Subcutaneous abdominal adipose tissue (tissue), 5 donors: ENCODE measurements around the gene RHPN2.
A peak's percentile ranks its signal among the peaks of the same experiment; 100 is the strongest.

ENCODE experiments used
- H3K27ac ChIP-seq: one replicate; pipeline ENCODE4 v1.7.0; 2013; ENCODE audit warnings: low read depth, mild to moderate bottlenecking, inconsistent platforms, low read length, moderate library complexity
- H3K27me3 ChIP-seq, 5 donors: one replicate each; pipeline ENCODE4 v1.7.0; 2013; ENCODE audit warnings: low read length in 5 of 5, inconsistent platforms in 1 of 5; ENCODE audit not compliant: control insufficient read depth in 5 of 5, insufficient read depth in 4 of 5
- H3K36me3 ChIP-seq, 5 donors: one replicate each; pipeline ENCODE4 v1.7.0; 2013; ENCODE audit warnings: low read length in 5 of 5; ENCODE audit not compliant: control insufficient read depth in 5 of 5, insufficient read depth in 5 of 5
- H3K4me1 ChIP-seq, 5 donors: one replicate each; pipeline ENCODE4 v1.7.0; 2013; ENCODE audit warnings: low read length in 5 of 5, mild to moderate bottlenecking in 3 of 5, moderate library complexity in 1 of 5; ENCODE audit not compliant: control insufficient read depth in 5 of 5, insufficient read depth in 5 of 5
- H3K4me3 ChIP-seq, 5 donors: one replicate each; pipeline ENCODE4 v1.7.0; 2013; ENCODE audit warnings: low read length in 5 of 5, low read depth in 1 of 5
- H3K9ac ChIP-seq, 5 donors: one replicate each; pipeline ENCODE4 v1.7.0; 2013; ENCODE audit warnings: low read length in 5 of 5, mild to moderate bottlenecking in 4 of 5, moderate library complexity in 3 of 5
- H3K9me3 ChIP-seq, 5 donors: one replicate each; pipeline ENCODE4 v1.7.0; 2013; ENCODE audit warnings: low read length in 5 of 5; ENCODE audit not compliant: control insufficient read depth in 5 of 5
- donor health status: healthy.
- donor health status: healthy.
- donor health status: healthy.
- donor health status: healthy.
- donor health status: healthy.

The RHPN2 gene

GRCh38 chr19:33094436-33095067 lies 29.9 kb upstream of the RHPN2 start:
- Histone ChIP-seq H3K36me3 (peaks cover 27 to 85% (median 70%) of the 10 kb centered on the region in 5 donors), H3K4me1 (no peaks in the 10 kb centered on the region), H3K27ac (no peak overlapping the region), H3K4me3 (no peak overlapping the region), H3K9me3 (no peaks in the 10 kb centered on the region), H3K27me3 (no peaks in the 10 kb centered on the region), H3K9ac (no peak overlapping the region)

DNA sequence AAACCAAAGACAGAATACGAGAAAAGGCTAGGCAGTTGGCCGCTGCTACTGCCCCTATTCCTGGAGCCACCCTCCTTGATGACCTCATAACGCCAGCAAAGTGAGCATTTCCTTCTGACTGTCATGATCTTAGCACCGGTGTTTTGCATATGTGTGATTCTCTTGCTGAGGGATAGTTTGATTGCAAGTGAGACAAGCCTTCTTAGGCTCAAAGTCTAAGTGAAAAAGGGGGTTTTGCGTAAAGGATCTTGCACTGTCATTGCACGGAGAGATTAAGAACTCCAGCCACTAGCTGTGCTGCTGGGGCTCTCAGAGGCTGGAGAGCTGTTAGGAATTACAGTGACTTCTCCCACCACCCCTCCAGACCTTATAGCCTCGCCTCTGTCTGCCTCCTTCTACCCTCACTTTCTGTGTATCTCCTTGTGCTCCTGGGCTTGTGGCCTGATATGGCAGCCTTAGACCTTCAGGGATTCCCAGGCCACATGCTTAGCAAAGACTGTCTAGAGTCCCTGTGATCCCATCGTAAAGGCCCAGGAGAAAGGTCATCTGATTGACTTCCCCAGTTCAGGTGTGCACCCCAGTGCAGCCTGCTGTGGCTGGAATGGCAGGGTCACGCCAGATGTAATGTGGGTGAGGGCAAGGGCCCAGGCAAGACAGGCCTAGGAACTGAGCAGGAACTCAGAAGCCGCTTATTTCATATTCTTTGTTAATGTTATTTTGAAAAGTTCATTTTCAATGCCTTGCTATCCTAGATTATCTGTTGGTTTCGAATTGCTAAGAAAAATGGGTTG lies 28.9 kb upstream of the RHPN2 start:
- Histone ChIP-seq H3K36me3 (peaks cover 26 to 90% (median 74%) of the 10 kb centered on the region in 5 donors), H3K4me3 (no peak overlapping the region), H3K9me3 (no peaks in the 10 kb centered on the region), H3K9ac (no peak overlapping the region), H3K27ac (no peak overlapping the region), H3K27me3 (no peaks in the 10 kb centered on the region), H3K4me1 (no peaks in the 10 kb centered on the region)

DNA sequence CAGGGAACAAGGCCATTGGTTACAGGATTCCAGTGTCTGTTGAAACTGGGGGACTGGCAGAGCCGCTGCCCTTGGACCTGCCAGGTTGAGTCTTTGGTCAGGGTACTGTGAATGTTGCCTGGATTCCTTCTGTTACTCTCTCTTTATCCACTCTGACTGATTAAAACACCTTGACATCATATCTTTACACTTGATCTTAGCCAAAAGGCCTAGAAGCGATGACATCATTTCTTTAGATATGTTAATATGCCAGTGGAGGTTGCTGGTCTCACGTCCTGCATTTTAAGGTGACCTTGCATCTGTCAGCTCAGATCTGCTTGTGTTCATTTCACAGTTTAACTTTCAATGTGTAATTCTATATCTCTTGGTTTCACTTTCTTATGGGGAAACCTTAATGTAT lies 25.5 kb upstream of the RHPN2 start:
- Histone ChIP-seq H3K4me3 (no peak overlapping the region), H3K36me3 (peaks cover 16 to 71% (median 55%) of the 10 kb centered on the region in 5 donors), H3K27ac (no peak overlapping the region), H3K9ac (no peak overlapping the region), H3K27me3 (no peaks in the 10 kb centered on the region), H3K4me1 (no peaks in the 10 kb centered on the region), H3K9me3 (no peaks in the 10 kb centered on the region)

GRCh38 chr19:33089010-33089409 lies 24.3 kb upstream of the RHPN2 start:
- Histone ChIP-seq H3K27me3 (no peaks in the 10 kb centered on the region), H3K9me3 (no peaks in the 10 kb centered on the region), H3K9ac (no peak overlapping the region), H3K36me3 (peaks cover 16 to 59% (median 45%) of the 10 kb centered on the region in 5 donors), H3K4me3 (no peak overlapping the region), H3K4me1 (no peaks in the 10 kb centered on the region), H3K27ac (no peak overlapping the region)

DNA sequence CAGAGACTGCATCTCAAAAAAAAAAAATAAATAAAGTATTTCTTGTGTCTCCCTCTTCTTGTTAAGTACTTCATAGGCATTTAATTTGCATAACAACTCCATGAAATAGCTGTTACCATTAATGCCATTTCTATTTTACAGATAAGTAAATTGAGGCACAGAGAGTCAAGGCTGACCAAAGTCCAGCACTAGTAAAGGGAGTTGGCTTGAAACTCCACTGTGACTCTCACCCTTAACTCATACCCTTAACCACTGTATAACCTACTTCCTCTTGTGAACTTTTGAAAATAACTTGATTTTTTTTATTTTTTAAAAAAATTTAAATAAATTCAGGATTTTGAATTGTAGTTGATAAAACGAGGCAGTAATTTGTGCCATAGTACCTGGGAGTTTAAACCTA lies 22.3 kb upstream of the RHPN2 start:
- H3K36me3 ChIP-seq: peaks cover 13 to 39% (median 30%) of the 10 kb centered on the region in 5 donors
- no peaks in the 10 kb centered on the region for H3K27me3 ChIP-seq
- H3K4me1 ChIP-seq: peaks cover 0 to 8% (median 6%) of the 10 kb centered on the region in 5 donors
- no peaks in the 10 kb centered on the region for H3K9me3 ChIP-seq
- no peak overlapping the region for H3K4me3 ChIP-seq
- H3K27ac ChIP-seq: no peak overlapping the region
- no peak overlapping the region for H3K9ac ChIP-seq

DNA sequence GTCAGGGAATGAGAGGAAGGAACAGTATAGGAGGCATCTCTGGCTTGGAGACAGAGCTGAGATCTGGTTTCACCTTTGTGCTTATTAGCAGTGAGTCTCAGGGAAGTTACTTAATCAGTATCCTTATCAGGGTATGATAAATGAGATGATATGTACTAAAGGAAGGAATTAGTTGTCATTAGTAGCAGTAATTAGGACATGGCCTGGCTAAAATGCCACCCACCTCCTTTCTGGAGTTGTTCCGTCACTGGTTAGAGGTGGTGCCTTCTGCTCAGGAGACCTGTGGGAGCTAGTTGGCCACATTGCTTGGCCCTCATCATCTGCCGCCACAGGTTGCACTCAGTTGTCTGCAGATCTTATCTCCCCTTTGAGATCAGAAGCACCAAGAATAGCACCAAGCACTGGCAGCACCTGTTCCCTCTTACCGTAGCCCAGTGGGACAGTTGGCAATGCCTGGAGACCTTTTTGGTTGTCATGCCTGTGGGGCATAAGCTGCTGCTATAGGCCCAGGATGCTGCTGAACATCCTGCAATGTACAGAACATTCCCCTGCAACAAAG lies 21.0 kb upstream of the RHPN2 start:
- H3K9ac ChIP-seq: no peak overlapping the region
- H3K36me3 ChIP-seq: peaks cover 5 to 29% (median 20%) of the 10 kb centered on the region in 5 donors
- no peak overlapping the region for H3K27ac ChIP-seq
- peaks cover 4 to 17% (median 17%) of the 10 kb centered on the region in 5 donors for H3K4me1 ChIP-seq
- H3K27me3 ChIP-seq: no peaks in the 10 kb centered on the region
- no peak overlapping the region for H3K4me3 ChIP-seq
- H3K9me3 ChIP-seq: no peaks in the 10 kb centered on the region

GRCh38 chr19:33080761-33081681 lies 16.3 kb upstream of the RHPN2 start, which contains the start of gene GPATCH1:
Gene GPATCH1 (plus strand): TSS chr19:33081181. CDS start chr19:33081194, 13 bp downstream.
- H3K27ac ChIP-seq: peak within 1 kb of the TSS; percentile 71

DNA sequence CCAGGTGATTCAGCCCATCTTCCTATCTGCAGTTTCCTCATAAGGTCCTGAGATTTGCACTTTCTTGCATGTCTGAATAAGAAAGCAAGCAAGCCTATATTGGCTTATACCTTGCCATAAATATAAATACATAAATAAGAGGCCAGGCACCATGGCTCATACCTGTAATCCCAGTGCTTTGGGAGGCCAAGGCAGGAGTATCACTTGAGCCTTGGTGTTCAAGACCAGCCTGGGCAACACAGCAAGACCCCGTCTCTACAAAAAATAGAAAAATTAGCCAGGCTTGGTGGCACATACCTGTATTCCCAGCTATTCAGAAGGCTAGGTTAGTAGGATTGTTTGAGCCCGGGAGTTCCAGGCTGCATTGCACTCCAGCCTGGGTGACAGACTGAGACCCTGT lies 10.8 kb upstream of the RHPN2 start:
- Histone ChIP-seq H3K27me3 (no peaks in the 10 kb centered on the region), H3K4me1 (peaks cover 0 to 6% (median 3%) of the 10 kb centered on the region in 5 donors), H3K9ac (no peak overlapping the region), H3K9me3 (no peaks in the 10 kb centered on the region), H3K27ac (no peak overlapping the region), H3K4me3 (no peak overlapping the region), H3K36me3 (no peaks in the 10 kb centered on the region)

More at GRCh38 chr19:33080761-33081681, 16.3 kb upstream of the RHPN2 start, which contains the start of gene GPATCH1:
- peak within 1 kb of the TSS; percentile 92 to 100 (median 98) for H3K4me3 ChIP-seq
- H3K27me3 ChIP-seq: no peaks in the 10 kb centered on the region
- H3K9ac ChIP-seq: peak within 1 kb of the TSS; percentile 87 to 100 (median 98)
- peaks cover 4 to 25% (median 20%) of the 10 kb centered on the region in 5 donors for H3K4me1 ChIP-seq
- H3K36me3 ChIP-seq: peaks cover 0 to 2% (median 0%) of the 10 kb centered on the region in 5 donors
- H3K9me3 ChIP-seq: no peaks in the 10 kb centered on the region

DNA sequence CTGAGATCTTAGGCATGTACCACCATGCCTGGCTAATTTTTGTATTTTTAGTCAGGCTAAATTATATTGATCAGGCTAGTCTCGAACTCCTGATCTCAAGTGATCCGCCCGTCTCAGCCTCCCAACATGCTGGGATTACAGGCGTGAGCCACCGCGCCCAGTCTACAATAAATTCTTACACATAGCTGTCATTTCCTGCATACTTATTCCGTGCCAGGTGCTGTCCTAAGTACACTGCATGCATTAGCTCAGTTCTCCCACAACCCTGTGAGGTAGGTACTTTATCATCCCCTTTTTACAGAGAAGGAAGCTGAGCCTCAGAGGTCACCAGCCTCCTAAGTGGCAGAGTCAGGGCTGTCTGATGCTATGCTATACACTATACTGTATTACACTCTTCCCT lies 7.2 kb upstream of the RHPN2 start:
- Histone ChIP-seq H3K27ac (no peak overlapping the region), H3K4me3 (no peak overlapping the region), H3K9ac (no peak overlapping the region), H3K27me3 (no peaks in the 10 kb centered on the region), H3K36me3 (no peaks in the 10 kb centered on the region), H3K9me3 (no peaks in the 10 kb centered on the region), H3K4me1 (no peaks in the 10 kb centered on the region)
